HepG2 (cell line): ENCODE measurements around the gene CERS5. TPM values are rescaled to one million over a fixed set of nuclear protein-coding genes. Genes with fewer than 3 reads are reported as not detected.

Experiments
- NCOA1 ChIP-seq: sonication (generic); formaldehyde crosslinking; IDR thresholded peaks from 2 replicates; pipeline ENCODE4 v1.9.0; 2021; ENCODE audit warnings: missing genetic modification reagents
- RBFOX2 ChIP-seq: fragments of 200-400 bp; formaldehyde crosslinking; IDR thresholded peaks from 2 replicates; pipeline ENCODE4 v1.6.1; 2017; ENCODE audit warnings: low read depth, mild to moderate bottlenecking, low read length
- RXRA ChIP-seq: sonication (generic); formaldehyde crosslinking; IDR thresholded peaks from 2 replicates; pipeline ENCODE4 v1.5.1; 2020; ENCODE audit warnings: missing genetic modification reagents
- SOX13 ChIP-seq, 3 experiments: fragments of 450-650 bp in 1 of 3; sonication (generic) in 1 of 3; formaldehyde crosslinking in 1 of 3; IDR thresholded peaks in 2 of 3; conservative IDR thresholded peaks in 1 of 3; 2 replicates each; pipeline versions ENCODE4 v1.5.0 to v1.6.1; 2016 to 2020; ENCODE audit warnings: antibody characterized with exemption in 1 of 3, mild to moderate bottlenecking in 1 of 3, missing compliant biosample characterization in 1 of 3, missing genetic modification reagents in 1 of 3, moderate library complexity in 1 of 3
- STAT5B ChIP-seq: sonication (generic); formaldehyde crosslinking; IDR thresholded peaks from 2 replicates; pipeline ENCODE4 v1.4.0; 2020; ENCODE audit warnings: missing genetic modification reagents
- TBL1XR1 ChIP-seq: fragments of 150-350 bp; IDR thresholded peaks from 2 replicates; pipeline ENCODE4 v1.6.1; 2014; ENCODE audit warnings: borderline replicate concordance, low read length; ENCODE audit not compliant: partially characterized antibody
- ZNF160 ChIP-seq: sonication (generic); formaldehyde crosslinking; IDR thresholded peaks from 2 replicates; pipeline ENCODE4 v1.8.0; 2022; ENCODE audit warnings: mild to moderate bottlenecking, inconsistent platforms, missing genetic modification reagents
- ZNF251 ChIP-seq: sonication (generic); formaldehyde crosslinking; IDR thresholded peaks from 2 replicates; pipeline ENCODE4 v1.9.0; 2021; ENCODE audit warnings: mild to moderate bottlenecking, missing genetic modification reagents
- ZNF264 ChIP-seq: sonication (generic); formaldehyde crosslinking; IDR thresholded peaks from 2 replicates; pipeline ENCODE4 v1.4.0; 2020; ENCODE audit warnings: missing genetic modification reagents
- ZNF337 ChIP-seq: sonication (generic); formaldehyde crosslinking; IDR thresholded peaks from 2 replicates; pipeline ENCODE4 v1.5.1; 2020; ENCODE audit warnings: missing genetic modification reagents, low read depth, mild to moderate bottlenecking, borderline replicate concordance
- ZNF44 ChIP-seq: sonication (generic); formaldehyde crosslinking; IDR thresholded peaks from 2 replicates; pipeline ENCODE4 v1.5.1; 2020; ENCODE audit warnings: mild to moderate bottlenecking, missing genetic modification reagents
- ZNF546 ChIP-seq: sonication (generic); formaldehyde crosslinking; conservative IDR thresholded peaks from 2 replicates; pipeline ENCODE4 v1.8.1; 2023; ENCODE audit warnings: mild to moderate bottlenecking, missing genetic modification reagents
- ZSCAN30 ChIP-seq: sonication (generic); formaldehyde crosslinking; IDR thresholded peaks from 2 replicates; pipeline ENCODE4 v1.5.0; 2020; ENCODE audit warnings: mild to moderate bottlenecking, missing genetic modification reagents
- polyA plus RNA-seq, 8 experiments: library from polyadenylated mRNA; depleted of rRNA in 3 of 8; stranded (reverse) in 7 of 8; unstranded in 1 of 8; fragments of >200 nt; fragmentation: Illumina TruSeq in 4 of 8; extraction: Trizol in 4 of 8; gene quantifications; 2 replicates each; pipeline versions ENCODE4 v1.2.1 to v1.2.3, GENCODE V29; 2011 to 2016; ENCODE audit warnings: low read depth in 4 of 8, missing spikeins in 1 of 8, mixed read lengths in 1 of 8; ENCODE audit not compliant: insufficient read depth in 1 of 8
- total RNA-seq, 5 experiments: library from RNA; depleted of rRNA; stranded (reverse); fragments of >200 nt; fragmentation: Illumina TruSeq; extraction: Trizol; gene quantifications; 2 replicates each; pipeline ENCODE4 v1.2.3, GENCODE V29; 2016; ENCODE audit warnings: low read depth in 1 of 5
- TF ChIP-seq, protein P1 (sequence below): sonication (generic); IDR thresholded peaks from 2 replicates; pipeline ENCODE4 v1.6.1; 2016; ENCODE audit warnings: low read depth, borderline replicate concordance
- TF ChIP-seq, protein P2 (sequence below): sonication (generic); formaldehyde crosslinking; IDR thresholded peaks from 2 replicates; pipeline ENCODE4 v1.4.0; 2020; ENCODE audit warnings: missing genetic modification reagents; ENCODE audit errors: not compliant biosample characterization
- TF ChIP-seq, protein P3 (sequence below): sonication (generic); formaldehyde crosslinking; IDR thresholded peaks from 2 replicates; pipeline ENCODE4 v1.5.0; 2020; ENCODE audit warnings: mild to moderate bottlenecking, missing genetic modification reagents, borderline replicate concordance
- TF ChIP-seq, protein P4 (sequence below): sonication (generic); formaldehyde crosslinking; conservative IDR thresholded peaks from 2 replicates; pipeline ENCODE4 v1.4.0; 2020; ENCODE audit warnings: mild to moderate bottlenecking, missing genetic modification reagents, moderate library complexity

CERS5 gene
- total and polyA plus RNA-seq, 2 of the 13 experiments (the other 11 are each of a cell fraction or from before 2014, with no cell fraction given): 22.3 to 48.8 TPM

DNA sequence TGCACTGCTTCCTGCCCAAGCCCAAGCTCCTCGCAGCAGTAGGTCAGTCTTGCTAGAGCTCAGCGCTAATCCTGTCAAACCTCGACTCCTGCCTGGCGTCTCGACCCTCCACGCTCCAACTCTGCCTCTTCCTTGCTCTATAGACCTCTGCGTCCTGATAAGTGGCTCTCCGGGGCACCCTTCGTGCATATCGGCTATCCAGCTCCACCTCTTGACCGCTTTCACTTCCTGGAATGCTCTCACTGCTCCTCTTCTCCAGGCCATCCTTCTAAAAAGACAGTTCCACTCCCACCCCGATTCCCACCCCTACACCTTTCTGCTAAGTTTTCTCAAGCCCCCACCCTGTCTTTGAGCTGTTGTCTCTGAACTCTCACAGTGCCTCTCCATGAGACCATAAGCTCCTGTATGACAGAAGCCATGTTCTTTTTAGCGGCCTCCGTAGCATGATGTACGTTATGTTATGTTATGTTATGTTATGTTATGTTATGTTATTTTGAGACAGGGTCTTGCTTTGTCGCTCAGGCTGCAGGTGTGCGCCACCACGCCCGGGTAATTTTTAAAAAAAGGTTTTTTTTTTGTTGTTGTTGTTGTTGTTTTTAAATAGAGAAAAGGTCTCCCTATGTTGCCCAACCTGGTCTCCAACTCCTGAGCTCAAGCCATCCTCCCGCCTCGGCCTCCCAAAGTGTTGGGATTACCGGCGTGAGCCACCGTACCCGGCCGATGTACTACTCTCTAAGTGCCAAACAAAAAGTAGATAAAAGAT, 54.5 kb downstream of the CERS5 start (continued):
- TF ChIP-seq TBL1XR1 (no peak), ZNF337 (CRISPR knock-in tag) (no peak), ZNF44 (CRISPR knock-in tag) (no peak), ZSCAN30 (CRISPR knock-in tag) (no peak), NCOA1 (CRISPR knock-in tag) (no peak), ZNF264 (CRISPR knock-in tag) (0 out of 2 replicates have a peak, but pooled peaks have one; percentile 1), STAT5B (CRISPR knock-in tag) (no peak), ZNF251 (CRISPR knock-in tag) (0 out of 2 replicates have a peak, but pooled peaks have one; percentile 41), RBFOX2 (peak; percentile 4; the same call in 1 of the 2 replicates), ZNF546 (CRISPR knock-in tag) (no peak), SOX13 (IDR thresholded peaks at IDR 0.05) (no peak), SOX13 (CRISPR knock-in tag; conservative IDR thresholded peaks at IDR 0.05 in 1 of 2, IDR thresholded peaks at IDR 0.05 in 1 of 2) (no peak), ZNF160 (CRISPR knock-in tag) (no peak; the same call in 1 of the 2 replicates), RXRA (CRISPR knock-in tag) (no peak)
- TF ChIP-seq, protein P1, sequence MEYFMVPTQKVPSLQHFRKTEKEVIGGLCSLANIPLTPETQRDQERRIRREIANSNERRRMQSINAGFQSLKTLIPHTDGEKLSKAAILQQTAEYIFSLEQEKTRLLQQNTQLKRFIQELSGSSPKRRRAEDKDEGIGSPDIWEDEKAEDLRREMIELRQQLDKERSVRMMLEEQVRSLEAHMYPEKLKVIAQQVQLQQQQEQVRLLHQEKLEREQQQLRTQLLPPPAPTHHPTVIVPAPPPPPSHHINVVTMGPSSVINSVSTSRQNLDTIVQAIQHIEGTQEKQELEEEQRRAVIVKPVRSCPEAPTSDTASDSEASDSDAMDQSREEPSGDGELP: no peak
- TF ChIP-seq, protein P2, sequence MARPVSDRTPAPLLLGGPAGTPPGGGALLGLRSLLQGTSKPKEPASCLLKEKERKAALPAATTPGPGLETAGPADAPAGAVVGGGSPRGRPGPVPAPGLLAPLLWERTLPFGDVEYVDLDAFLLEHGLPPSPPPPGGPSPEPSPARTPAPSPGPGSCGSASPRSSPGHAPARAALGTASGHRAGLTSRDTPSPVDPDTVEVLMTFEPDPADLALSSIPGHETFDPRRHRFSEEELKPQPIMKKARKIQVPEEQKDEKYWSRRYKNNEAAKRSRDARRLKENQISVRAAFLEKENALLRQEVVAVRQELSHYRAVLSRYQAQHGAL (CRISPR knock-in tag): no peak
- TF ChIP-seq, protein P3, sequence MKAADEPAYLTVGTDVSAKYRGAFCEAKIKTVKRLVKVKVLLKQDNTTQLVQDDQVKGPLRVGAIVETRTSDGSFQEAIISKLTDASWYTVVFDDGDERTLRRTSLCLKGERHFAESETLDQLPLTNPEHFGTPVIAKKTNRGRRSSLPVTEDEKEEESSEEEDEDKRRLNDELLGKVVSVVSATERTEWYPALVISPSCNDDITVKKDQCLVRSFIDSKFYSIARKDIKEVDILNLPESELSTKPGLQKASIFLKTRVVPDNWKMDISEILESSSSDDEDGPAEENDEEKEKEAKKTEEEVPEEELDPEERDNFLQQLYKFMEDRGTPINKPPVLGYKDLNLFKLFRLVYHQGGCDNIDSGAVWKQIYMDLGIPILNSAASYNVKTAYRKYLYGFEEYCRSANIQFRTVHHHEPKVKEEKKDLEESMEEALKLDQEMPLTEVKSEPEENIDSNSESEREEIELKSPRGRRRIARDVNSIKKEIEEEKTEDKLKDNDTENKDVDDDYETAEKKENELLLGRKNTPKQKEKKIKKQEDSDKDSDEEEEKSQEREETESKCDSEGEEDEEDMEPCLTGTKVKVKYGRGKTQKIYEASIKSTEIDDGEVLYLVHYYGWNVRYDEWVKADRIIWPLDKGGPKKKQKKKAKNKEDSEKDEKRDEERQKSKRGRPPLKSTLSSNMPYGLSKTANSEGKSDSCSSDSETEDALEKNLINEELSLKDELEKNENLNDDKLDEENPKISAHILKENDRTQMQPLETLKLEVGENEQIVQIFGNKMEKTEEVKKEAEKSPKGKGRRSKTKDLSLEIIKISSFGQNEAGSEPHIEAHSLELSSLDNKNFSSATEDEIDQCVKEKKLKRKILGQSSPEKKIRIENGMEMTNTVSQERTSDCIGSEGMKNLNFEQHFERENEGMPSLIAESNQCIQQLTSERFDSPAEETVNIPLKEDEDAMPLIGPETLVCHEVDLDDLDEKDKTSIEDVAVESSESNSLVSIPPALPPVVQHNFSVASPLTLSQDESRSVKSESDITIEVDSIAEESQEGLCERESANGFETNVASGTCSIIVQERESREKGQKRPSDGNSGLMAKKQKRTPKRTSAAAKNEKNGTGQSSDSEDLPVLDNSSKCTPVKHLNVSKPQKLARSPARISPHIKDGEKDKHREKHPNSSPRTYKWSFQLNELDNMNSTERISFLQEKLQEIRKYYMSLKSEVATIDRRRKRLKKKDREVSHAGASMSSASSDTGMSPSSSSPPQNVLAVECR: peak; percentile 81
- TF ChIP-seq, protein P4, sequence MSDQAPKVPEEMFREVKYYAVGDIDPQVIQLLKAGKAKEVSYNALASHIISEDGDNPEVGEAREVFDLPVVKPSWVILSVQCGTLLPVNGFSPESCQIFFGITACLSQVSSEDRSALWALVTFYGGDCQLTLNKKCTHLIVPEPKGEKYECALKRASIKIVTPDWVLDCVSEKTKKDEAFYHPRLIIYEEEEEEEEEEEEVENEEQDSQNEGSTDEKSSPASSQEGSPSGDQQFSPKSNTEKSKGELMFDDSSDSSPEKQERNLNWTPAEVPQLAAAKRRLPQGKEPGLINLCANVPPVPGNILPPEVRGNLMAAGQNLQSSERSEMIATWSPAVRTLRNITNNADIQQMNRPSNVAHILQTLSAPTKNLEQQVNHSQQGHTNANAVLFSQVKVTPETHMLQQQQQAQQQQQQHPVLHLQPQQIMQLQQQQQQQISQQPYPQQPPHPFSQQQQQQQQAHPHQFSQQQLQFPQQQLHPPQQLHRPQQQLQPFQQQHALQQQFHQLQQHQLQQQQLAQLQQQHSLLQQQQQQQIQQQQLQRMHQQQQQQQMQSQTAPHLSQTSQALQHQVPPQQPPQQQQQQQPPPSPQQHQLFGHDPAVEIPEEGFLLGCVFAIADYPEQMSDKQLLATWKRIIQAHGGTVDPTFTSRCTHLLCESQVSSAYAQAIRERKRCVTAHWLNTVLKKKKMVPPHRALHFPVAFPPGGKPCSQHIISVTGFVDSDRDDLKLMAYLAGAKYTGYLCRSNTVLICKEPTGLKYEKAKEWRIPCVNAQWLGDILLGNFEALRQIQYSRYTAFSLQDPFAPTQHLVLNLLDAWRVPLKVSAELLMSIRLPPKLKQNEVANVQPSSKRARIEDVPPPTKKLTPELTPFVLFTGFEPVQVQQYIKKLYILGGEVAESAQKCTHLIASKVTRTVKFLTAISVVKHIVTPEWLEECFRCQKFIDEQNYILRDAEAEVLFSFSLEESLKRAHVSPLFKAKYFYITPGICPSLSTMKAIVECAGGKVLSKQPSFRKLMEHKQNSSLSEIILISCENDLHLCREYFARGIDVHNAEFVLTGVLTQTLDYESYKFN: no peak
